B cell (primary cell): ENCODE data around the gene PMP22. TPM values are rescaled to one million over a fixed set of nuclear protein-coding genes. Genes with fewer than 3 reads are reported as not detected.

Experiments
- ATAC-seq: fragments of 200-7000 bp; cut with Tn5 transposase; one replicate; pipeline ENCODE4 v1.10.0; 2021; ENCODE audit warnings: low read depth, mild to moderate bottlenecking, moderate number of reproducible peaks, moderate library complexity
- CTCF ChIA-PET: fragments of 350-600 bp; sonication (Branson Sonifier 250); formaldehyde crosslinking; loops from one replicate; lab custom pipeline; 2021; ENCODE audit warnings: antibody characterized with exemption, inconsistent platforms; lab: Charles Lee
- POLR2A ChIA-PET: fragments of 350-600 bp; sonication (Branson Sonifier 250); formaldehyde crosslinking; loops from one replicate; lab custom pipeline; 2021; ENCODE audit warnings: antibody characterized with exemption; lab: Charles Lee
- DNase-seq: peaks from one replicate; pipeline ENCODE4 v3.0.0; 2013
- H2AFZ ChIP-seq: 2 replicates; pipeline ENCODE4 v1.6.1; 2012; ENCODE audit warnings: mild to moderate bottlenecking, low read depth, low read length; ENCODE audit not compliant: insufficient read depth, poor library complexity, severe bottlenecking
- H3K27ac ChIP-seq, 2 donors: 1 replicate in 1 of 2; 2 replicates in 1 of 2; pipeline ENCODE4 v1.5.1; 2012 to 2013; ENCODE audit warnings: low read length in 2 of 2, mild to moderate bottlenecking in 2 of 2, moderate library complexity in 1 of 2
- H3K27me3 ChIP-seq, 4 experiments: fragments of 200-600 bp in 1 of 4; sonication (generic) in 1 of 4; replicated peaks in 1 of 4; 1 replicate in 2 of 4; 2 replicates in 2 of 4; pipeline versions ENCODE4 v1.6.1 to v1.7.0; 2013 to 2016; ENCODE audit warnings: low read length in 3 of 4, mild to moderate bottlenecking in 2 of 4, mixed read lengths in 1 of 4, moderate library complexity in 1 of 4; ENCODE audit not compliant: insufficient read depth in 4 of 4, control insufficient read depth in 3 of 4; ENCODE audit errors: control extremely low read depth in 1 of 4
- H3K36me3 ChIP-seq, 2 experiments: replicated peaks in 1 of 2; 1 replicate in 1 of 2; 2 replicates in 1 of 2; pipeline versions ENCODE4 v1.6.1 to v1.7.1; 2013; ENCODE audit warnings: low read length in 1 of 2; ENCODE audit not compliant: insufficient read depth in 2 of 2, control insufficient read depth in 1 of 2; ENCODE audit errors: control extremely low read depth in 1 of 2, extremely low read depth in 1 of 2
- H3K4me1 ChIP-seq, 2 donors: fragments of 200-600 bp in 1 of 2; sonication (generic) in 1 of 2; 1 replicate in 1 of 2; 2 replicates in 1 of 2; pipeline versions ENCODE4 v1.5.1 to v1.6.1; 2013 to 2017; ENCODE audit warnings: low read length in 2 of 2; ENCODE audit not compliant: control insufficient read depth in 2 of 2, insufficient read depth in 2 of 2
- H3K4me2 ChIP-seq: replicated peaks from 2 replicates; pipeline ENCODE3; 2012; ENCODE audit warnings: mild to moderate bottlenecking, low read depth, low read length; ENCODE audit not compliant: poor library complexity, severe bottlenecking
- H3K4me3 ChIP-seq, 5 experiments: fragments of 200-600 bp in 1 of 5; sonication (generic) in 1 of 5; 1 replicate in 3 of 5; 2 replicates in 2 of 5; pipeline versions ENCODE4 v1.5.1 to v1.7.0; 2011 to 2016; ENCODE audit warnings: low read length in 4 of 5, mild to moderate bottlenecking in 4 of 5, low read depth in 2 of 5, control low read depth in 1 of 5, moderate library complexity in 1 of 5; ENCODE audit not compliant: insufficient read depth in 1 of 5; ENCODE audit errors: control extremely low read depth in 1 of 5, extremely low read depth in 1 of 5
- H3K79me2 ChIP-seq: fragments of 200-600 bp; sonication (generic); one replicate; pipeline ENCODE4 v1.6.0; 2016; ENCODE audit warnings: low read length; ENCODE audit not compliant: control insufficient read depth, insufficient read depth
- H3K9ac ChIP-seq: fragments of 200-600 bp; sonication (generic); 2 replicates; pipeline ENCODE4 v1.6.1; 2017; ENCODE audit warnings: mild to moderate bottlenecking, low read length, moderate library complexity
- H3K9me3 ChIP-seq, 3 donors: one replicate each; pipeline versions ENCODE4 v1.6.1 to v1.7.1; 2013; ENCODE audit warnings: low read length in 2 of 3; ENCODE audit not compliant: control insufficient read depth in 2 of 3, insufficient read depth in 1 of 3; ENCODE audit errors: control extremely low read depth in 1 of 3
- H4K20me1 ChIP-seq: 2 replicates; pipeline ENCODE4 v1.6.0; 2012; ENCODE audit warnings: mild to moderate bottlenecking, low read length; ENCODE audit not compliant: insufficient read depth, control insufficient read depth, poor library complexity, severe bottlenecking
- H3K27ac Mint-ChIP-seq: one replicate; pipeline ENCODE4 v1.8.0; 2021; ENCODE audit warnings: mixed read lengths
- H3K27me3 Mint-ChIP-seq: one replicate; pipeline ENCODE4 v1.8.0; 2021; ENCODE audit warnings: mixed read lengths
- H3K4me1 Mint-ChIP-seq: one replicate; pipeline ENCODE4 v1.8.0; 2021; ENCODE audit warnings: mixed read lengths
- H3K4me3 Mint-ChIP-seq: one replicate; pipeline ENCODE4 v1.8.0; 2021; ENCODE audit warnings: mixed read lengths
- H3K9me3 Mint-ChIP-seq: one replicate; pipeline ENCODE4 v1.8.0; 2022; ENCODE audit warnings: mixed read lengths; ENCODE audit not compliant: insufficient read depth
- EZH2 ChIP-seq: IDR thresholded peaks from 2 replicates; pipeline ENCODE4 v1.6.1; 2012; ENCODE audit warnings: borderline replicate concordance, low read depth, mild to moderate bottlenecking, moderate library complexity, low read length; ENCODE audit not compliant: insufficient read depth, poor library complexity, severe bottlenecking
- whole genome bisulfite sequencing: methylation state at CpG from one replicate; pipeline ENCODE4 v1.1.5; 2013; ENCODE audit warnings: missing lambda C conversion rate; ENCODE audit not compliant: insufficient coverage; 5-methylcytosine and 5-hydroxymethylcytosine counted together
- intact Hi-C: fragments of 100-400 bp; cut with micrococcal nuclease; formaldehyde crosslinking; loops from one replicate; pipeline ENCODE4 v1.10.0; 2022
- polyA plus RNA-seq: library from polyadenylated mRNA; depleted of rRNA; stranded (reverse); fragments of >200 nt; gene quantifications from 2 replicates; pipeline ENCODE4 v1.2.3, GENCODE V29; 2012
- total RNA-seq, 2 donors: library from RNA; stranded (reverse); fragments of 120-200 nt in 1 of 2; gene quantifications; 1 replicate in 1 of 2; 2 replicates in 1 of 2; pipeline versions ENCODE4 v1.2.3 to v1.2.4, GENCODE V29; 2013 to 2022
- TF ChIP-seq, protein P1 (sequence below): fragments of 200-600 bp; IDR thresholded peaks from one replicate; pipeline ENCODE4 v1.8.0; 2022; ENCODE audit warnings: antibody characterized with exemption, mild to moderate bottlenecking

Gene PMP22
- total and polyA plus RNA-seq, 2 donors (not counting 1 experiment from before 2014, with no cell fraction given) = 0.71 TPM; not detected in 1

GRCh38 chr17:15232517-15232915, 32.6 kb downstream of the PMP22 start:
- Histone ChIP-seq H3K27me3 (no peaks in the 10 kb centered on the region), H3K9me3 (no peaks in the 10 kb centered on the region), H4K20me1 (no peaks in the 10 kb centered on the region), H3K36me3 (no peaks in the 10 kb centered on the region), H3K4me3 (no peak overlapping the region), H3K27ac (no peak overlapping the region), H3K9ac (no peak overlapping the region), H2AFZ (no peak overlapping the region), H3K79me2 (no peaks in the 10 kb centered on the region), H3K4me2 (no peak overlapping the region), H3K4me1 (no peaks in the 10 kb centered on the region)
- Mint-ChIP-seq H3K27ac (no peak overlapping the region), H3K4me3 (no peak overlapping the region), H3K27me3 (peaks cover 6% of the 10 kb centered on the region), H3K9me3 (no peaks in the 10 kb centered on the region), H3K4me1 (no peaks in the 10 kb centered on the region)
- DNase-seq (no peak), ATAC-seq (no peak)
- ChIA-PET POLR2A (no interaction called here), CTCF (no interaction called here)
- no peak for TF ChIP-seq EZH2
- TF ChIP-seq, protein P1, sequence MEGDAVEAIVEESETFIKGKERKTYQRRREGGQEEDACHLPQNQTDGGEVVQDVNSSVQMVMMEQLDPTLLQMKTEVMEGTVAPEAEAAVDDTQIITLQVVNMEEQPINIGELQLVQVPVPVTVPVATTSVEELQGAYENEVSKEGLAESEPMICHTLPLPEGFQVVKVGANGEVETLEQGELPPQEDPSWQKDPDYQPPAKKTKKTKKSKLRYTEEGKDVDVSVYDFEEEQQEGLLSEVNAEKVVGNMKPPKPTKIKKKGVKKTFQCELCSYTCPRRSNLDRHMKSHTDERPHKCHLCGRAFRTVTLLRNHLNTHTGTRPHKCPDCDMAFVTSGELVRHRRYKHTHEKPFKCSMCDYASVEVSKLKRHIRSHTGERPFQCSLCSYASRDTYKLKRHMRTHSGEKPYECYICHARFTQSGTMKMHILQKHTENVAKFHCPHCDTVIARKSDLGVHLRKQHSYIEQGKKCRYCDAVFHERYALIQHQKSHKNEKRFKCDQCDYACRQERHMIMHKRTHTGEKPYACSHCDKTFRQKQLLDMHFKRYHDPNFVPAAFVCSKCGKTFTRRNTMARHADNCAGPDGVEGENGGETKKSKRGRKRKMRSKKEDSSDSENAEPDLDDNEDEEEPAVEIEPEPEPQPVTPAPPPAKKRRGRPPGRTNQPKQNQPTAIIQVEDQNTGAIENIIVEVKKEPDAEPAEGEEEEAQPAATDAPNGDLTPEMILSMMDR = no peak
- no CpG with 5 or more reads among the region's 3 CpGs for WGBS
- intact Hi-C loops = no loop called here

DNA sequence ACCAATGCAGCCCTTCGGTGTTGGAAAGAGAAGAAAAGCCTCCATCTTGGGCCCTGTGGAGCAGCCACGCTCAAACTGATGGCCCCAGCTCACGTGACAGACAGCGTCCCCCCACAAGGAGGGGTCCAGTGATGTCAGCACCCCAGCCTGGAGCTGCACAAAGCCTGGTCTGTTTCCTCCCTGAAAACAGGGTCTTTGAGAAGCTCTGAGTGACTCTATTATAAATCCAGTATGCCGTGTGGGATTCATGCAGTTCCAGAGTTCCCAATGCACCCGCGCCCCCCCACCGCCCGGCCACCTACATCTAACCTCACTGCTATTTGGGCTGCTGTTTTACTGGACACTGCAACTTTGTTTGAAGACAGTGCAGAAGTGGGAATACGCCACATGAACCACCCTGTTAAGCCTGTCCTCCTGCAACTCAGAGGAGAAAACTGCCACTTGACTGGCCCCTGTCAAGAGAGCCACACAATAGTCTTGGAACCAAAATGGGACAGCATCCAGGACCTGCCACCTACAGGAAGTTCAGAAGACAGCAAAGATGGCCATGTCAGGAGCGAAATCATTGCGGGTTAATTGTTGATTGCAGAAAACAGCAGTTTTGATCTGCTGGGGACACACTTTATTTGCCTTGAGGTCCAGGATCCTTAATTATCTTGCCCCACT, 33.1 kb downstream of the PMP22 start:
- H3K27ac Mint-ChIP-seq = no peak overlapping the region
- ChIA-PET CTCF (no interaction called here), POLR2A (no interaction called here)
- Histone ChIP-seq H3K79me2 (no peaks in the 10 kb centered on the region), H4K20me1 (no peaks in the 10 kb centered on the region), H3K27me3 (no peaks in the 10 kb centered on the region), H3K27ac (no peak overlapping the region), H3K9me3 (no peaks in the 10 kb centered on the region), H3K36me3 (no peaks in the 10 kb centered on the region), H2AFZ (no peak overlapping the region), H3K9ac (no peak overlapping the region), H3K4me2 (no peak overlapping the region), H3K4me1 (no peaks in the 10 kb centered on the region), H3K4me3 (no peak overlapping the region)
- DNase-seq = no peak
- H3K27me3 Mint-ChIP-seq = peaks cover 6% of the 10 kb centered on the region
- H3K4me3 Mint-ChIP-seq = no peak overlapping the region
- TF ChIP-seq EZH2 = no peak
- TF ChIP-seq, protein P1 = no peak
- no peak for ATAC-seq
- no peaks in the 10 kb centered on the region for H3K9me3 Mint-ChIP-seq
- WGBS = 75% methylated on average over 12 of the region's 12 CpGs
- intact Hi-C loops = no loop called here
- no peaks in the 10 kb centered on the region for H3K4me1 Mint-ChIP-seq
